Endothelial cell of umbilical vein (primary cell): ENCODE results near the gene INHBC. TPM values are rescaled to one million over a fixed set of nuclear protein-coding genes. Genes with fewer than 3 reads are reported as not detected.
"Not testable (repeated sequence)": the region's sequence is repeated elsewhere in the genome, so short reads cannot be mapped to it uniquely, and the experiment has no call there.

Experiments
- BruUV-seq: library from RNA; stranded (reverse); fragments of 400-500 nt; replicated peaks from 2 replicates; lab custom pipeline; 2021; lab: Mats Ljungman, UMichigan
- CTCF ChIA-PET: fragments of 300-600, 350-600 bp; sonication (Branson Sonifier 250); formaldehyde crosslinking; loops from one replicate; lab custom pipeline; 2021; ENCODE audit warnings: antibody characterized with exemption, inconsistent platforms; lab: Charles Lee
- POLR2A ChIA-PET: fragments of 300-600, 350-600 bp; sonication (Branson Sonifier 250); formaldehyde crosslinking; loops from one replicate; lab custom pipeline; 2021; ENCODE audit warnings: antibody characterized with exemption, inconsistent platforms; lab: Charles Lee
- DNase-seq: peaks from one replicate; pipeline ENCODE4 v3.0.0-alpha.2; 2011; ENCODE audit warnings: low read depth, low spot score
- FAIRE-seq: peaks from 2 replicates; lab custom pipeline; 2011; peaks lifted over from hg19 to GRCh38; lab: Jason Lieb, UNC
- H2AFZ ChIP-seq: 2 replicates; pipeline ENCODE4 v1.6.0; 2012; ENCODE audit warnings: low read depth, low read length, control low read depth, inconsistent platforms
- H3K27ac ChIP-seq: 2 replicates; pipeline ENCODE4 v1.5.1; 2011; ENCODE audit warnings: low read depth, mild to moderate bottlenecking, control low read depth, low read length, moderate library complexity; ENCODE audit not compliant: insufficient read depth
- H3K27me3 ChIP-seq, 2 experiments: 2 replicates each; pipeline versions ENCODE4 v1.6.0 to v1.6.1; 2011; ENCODE audit warnings: low read length in 2 of 2, mixed read lengths in 1 of 2; ENCODE audit not compliant: control insufficient read depth in 2 of 2, insufficient read depth in 2 of 2
- H3K36me3 ChIP-seq, 2 experiments: 2 replicates in 1 of 2; 3 replicates in 1 of 2; pipeline ENCODE4 v1.5.1; 2011; ENCODE audit warnings: low read length in 2 of 2, mild to moderate bottlenecking in 1 of 2, moderate library complexity in 1 of 2; ENCODE audit not compliant: control insufficient read depth in 2 of 2, insufficient read depth in 2 of 2; ENCODE audit errors: extremely low read depth in 1 of 2
- H3K4me1 ChIP-seq: 3 replicates; pipeline ENCODE4 v1.5.1; 2011; ENCODE audit warnings: mild to moderate bottlenecking, low read length; ENCODE audit not compliant: control insufficient read depth, insufficient read depth; ENCODE audit errors: extremely low read depth
- H3K4me2 ChIP-seq: 2 replicates; pipeline ENCODE4 v1.6.1; 2011; ENCODE audit warnings: low read length, control low read depth, mixed read lengths; ENCODE audit not compliant: insufficient read depth
- H3K4me3 ChIP-seq, 3 experiments: fragments of 200-600 bp in 1 of 3; sonication (generic), shearing (Covaris generic) in 1 of 3; replicated peaks in 1 of 3; 2 replicates each; pipeline ENCODE4 v1.5.1; 2011 to 2016; ENCODE audit warnings: control low read depth in 3 of 3, low read length in 3 of 3, mild to moderate bottlenecking in 2 of 3, inconsistent platforms in 1 of 3, low read depth in 1 of 3, moderate library complexity in 1 of 3; ENCODE audit not compliant: insufficient read depth in 1 of 3
- H3K79me2 ChIP-seq: 2 replicates; pipeline ENCODE4 v1.6.0; 2012; ENCODE audit warnings: low read length, inconsistent platforms; ENCODE audit not compliant: control insufficient read depth, insufficient read depth
- H3K9ac ChIP-seq: replicated peaks from 2 replicates; pipeline ENCODE3; 2011; ENCODE audit warnings: low read length, control low read depth; ENCODE audit not compliant: insufficient read depth; ENCODE audit errors: extremely low read depth
- H3K9me1 ChIP-seq: replicated peaks from 3 replicates; pipeline ENCODE4 v1.6.0; 2011; ENCODE audit warnings: mild to moderate bottlenecking, low read length; ENCODE audit not compliant: control insufficient read depth, insufficient read depth; ENCODE audit errors: extremely low read depth
- H3K9me3 ChIP-seq: replicated peaks from 2 replicates; pipeline ENCODE4 v1.5.1; 2012; ENCODE audit warnings: low read length, inconsistent platforms; ENCODE audit not compliant: control insufficient read depth, insufficient read depth
- H4K20me1 ChIP-seq: replicated peaks from 2 replicates; pipeline ENCODE3; 2011; ENCODE audit warnings: mild to moderate bottlenecking, low read length; ENCODE audit not compliant: control insufficient read depth, insufficient read depth; ENCODE audit errors: extremely low read depth
- EZH2 ChIP-seq: IDR thresholded peaks from 2 replicates; pipeline ENCODE4 v1.6.1; 2012; ENCODE audit warnings: borderline replicate concordance, low read depth, mild to moderate bottlenecking, moderate library complexity, low read length, inconsistent platforms; ENCODE audit not compliant: severe bottlenecking
- FOS ChIP-seq: IDR thresholded peaks from 2 replicates; pipeline ENCODE4 v1.6.1; 2011; ENCODE audit warnings: mild to moderate bottlenecking, low read length, moderate library complexity, borderline replicate concordance; ENCODE audit not compliant: insufficient read depth
- GATA2 ChIP-seq: IDR thresholded peaks from 2 replicates; pipeline ENCODE4 v1.7.0; 2011; ENCODE audit warnings: low read depth, mild to moderate bottlenecking, moderate library complexity, mixed read lengths, low read length; ENCODE audit not compliant: insufficient read length, insufficient read depth
- JUN ChIP-seq: IDR thresholded peaks from 2 replicates; pipeline ENCODE4 v1.6.1; 2011; ENCODE audit warnings: borderline replicate concordance, low read depth; ENCODE audit not compliant: insufficient read length, insufficient read depth
- MAX ChIP-seq: IDR thresholded peaks from 2 replicates; pipeline ENCODE4 v1.6.1; 2011; ENCODE audit not compliant: insufficient read depth, insufficient read length
- MYC ChIP-seq: IDR thresholded peaks from one replicate; pipeline ENCODE4 v1.6.1; 2011; ENCODE audit warnings: mild to moderate bottlenecking, low read depth, low read length
- POLR2A ChIP-seq: IDR thresholded peaks from 2 replicates; pipeline ENCODE4 v1.6.1; 2012; ENCODE audit warnings: low read depth, mild to moderate bottlenecking, control low read depth, low read length
- POLR2AphosphoS5 ChIP-seq: IDR thresholded peaks from 2 replicates; pipeline ENCODE4 v1.6.1; 2012; ENCODE audit warnings: low read depth, mild to moderate bottlenecking, control low read depth, low read length, moderate library complexity; ENCODE audit not compliant: insufficient read depth
- dilution Hi-C: fragments of 300-500 bp; cut with MboI; formaldehyde crosslinking; loops from one replicate; pipeline ENCODE4 v1.15.0; 2019; ENCODE audit warnings: low sequenced_read_pairs; ENCODE audit not compliant: extremely low pct_ligation_motif_present
- intact Hi-C: fragments of 100-400 bp; cut with micrococcal nuclease; formaldehyde crosslinking; loops from one replicate; pipeline ENCODE4 v1.10.0; 2022
- polyA plus RNA-seq, 4 experiments: library from polyadenylated mRNA; depleted of rRNA in 3 of 4; stranded (reverse) in 3 of 4; unstranded in 1 of 4; fragments of >200 nt; gene quantifications; 2 replicates each; pipeline versions ENCODE4 v1.2.1 to v1.2.3, GENCODE V29; 2011 to 2012; ENCODE audit warnings: missing spikeins in 1 of 4
- total RNA-seq: library from RNA; stranded (reverse); gene quantifications from 2 replicates; pipeline ENCODE4 v1.2.3, GENCODE V29; 2021
- TF ChIP-seq, protein P1 (sequence below), 2 donors: IDR thresholded peaks; 1 replicate in 1 of 2; 2 replicates in 1 of 2; pipeline ENCODE4 v1.5.1; 2011; ENCODE audit warnings: low read length in 2 of 2, mild to moderate bottlenecking in 2 of 2, moderate library complexity in 2 of 2, control low read depth in 1 of 2, inconsistent platforms in 1 of 2, low read depth in 1 of 2; ENCODE audit not compliant: insufficient read depth in 1 of 2; ENCODE audit errors: extremely low read depth in 1 of 2

The INHBC gene
- total and polyA plus RNA-seq, 2 donors (not counting 3 experiments of a cell fraction or from before 2014, with no cell fraction given): not detected

- FAIRE-seq, intact Hi-C loops, H3K27me3 ChIP-seq, H4K20me1 ChIP-seq, H3K27ac ChIP-seq, H3K36me3 ChIP-seq, BruUV-seq, H3K4me1 ChIP-seq, DNase-seq, H3K9me3 ChIP-seq, H2AFZ ChIP-seq, H3K79me2 ChIP-seq, dilution Hi-C loops, H3K9ac ChIP-seq, H3K9me1 ChIP-seq, H3K4me2 ChIP-seq, CTCF ChIA-PET, H3K4me3 ChIP-seq: not testable (repeated sequence)
- POLR2A ChIA-PET: interaction anchor here (0.7 kb wide), 1 partner anchor 16 kb away, joined by 4 read pairs; no protein-coding TSS in a partner anchor
These were observed 20.4 kb upstream of the INHBC start for GRCh38 chr12:57414160-57414559.

GRCh38 chr12:57415088-57415487 lies 19.5 kb upstream of the INHBC start:
- Histone ChIP-seq H3K79me2 (peaks cover 7% of the 10 kb centered on the region), H3K4me2 (no peak overlapping the region), H4K20me1 (no peaks in the 10 kb centered on the region), H3K27me3 (no peaks in the 10 kb centered on the region), H3K4me1 (no peaks in the 10 kb centered on the region), H3K4me3 (no peak overlapping the region), H3K27ac (no peak overlapping the region), H3K9me3 (no peaks in the 10 kb centered on the region), H2AFZ (no peak overlapping the region), H3K36me3 (no peaks in the 10 kb centered on the region), H3K9ac (no peak overlapping the region), H3K9me1 (no peaks in the 10 kb centered on the region)
- TF ChIP-seq POLR2AphosphoS5 (no peak), MAX (no peak), GATA2 (no peak), POLR2A (no peak), MYC (no peak), FOS (no peak), JUN (no peak), EZH2 (no peak)
- TF ChIP-seq, protein P1, sequence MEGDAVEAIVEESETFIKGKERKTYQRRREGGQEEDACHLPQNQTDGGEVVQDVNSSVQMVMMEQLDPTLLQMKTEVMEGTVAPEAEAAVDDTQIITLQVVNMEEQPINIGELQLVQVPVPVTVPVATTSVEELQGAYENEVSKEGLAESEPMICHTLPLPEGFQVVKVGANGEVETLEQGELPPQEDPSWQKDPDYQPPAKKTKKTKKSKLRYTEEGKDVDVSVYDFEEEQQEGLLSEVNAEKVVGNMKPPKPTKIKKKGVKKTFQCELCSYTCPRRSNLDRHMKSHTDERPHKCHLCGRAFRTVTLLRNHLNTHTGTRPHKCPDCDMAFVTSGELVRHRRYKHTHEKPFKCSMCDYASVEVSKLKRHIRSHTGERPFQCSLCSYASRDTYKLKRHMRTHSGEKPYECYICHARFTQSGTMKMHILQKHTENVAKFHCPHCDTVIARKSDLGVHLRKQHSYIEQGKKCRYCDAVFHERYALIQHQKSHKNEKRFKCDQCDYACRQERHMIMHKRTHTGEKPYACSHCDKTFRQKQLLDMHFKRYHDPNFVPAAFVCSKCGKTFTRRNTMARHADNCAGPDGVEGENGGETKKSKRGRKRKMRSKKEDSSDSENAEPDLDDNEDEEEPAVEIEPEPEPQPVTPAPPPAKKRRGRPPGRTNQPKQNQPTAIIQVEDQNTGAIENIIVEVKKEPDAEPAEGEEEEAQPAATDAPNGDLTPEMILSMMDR (IDR thresholded peaks at IDR 0.05; ENCODE audit: extremely low read depth in 1 of 2, insufficient read depth in 1 of 2, low read depth in 1 of 2, low read length in 2 of 2): no peak
- DNase-seq: no peak
- intact Hi-C loops (no loop called here), dilution Hi-C loops (no loop called here)
- FAIRE-seq: no peak
- no TSS peak for BruUV-seq
- CTCF ChIA-PET: no interaction called here
- POLR2A ChIA-PET: no interaction called here
